Limb (tissue), 2 donors: ENCODE results near the gene XKR3.
"Not testable (repeated sequence)": the region's sequence is repeated elsewhere in the genome, so short reads cannot be mapped to it uniquely, and the experiment has no call there.

Experiments
- DNase-seq, 2 donors: peaks; one replicate each; pipeline ENCODE4 v3.0.0-alpha.2; 2016; ENCODE audit errors: extremely low spot score in 2 of 2

XKR3 gene

GRCh38 chr22:16806401-16806800 lies 18.8 kb downstream of the XKR3 start:
- no peak for DNase-seq

- DNase-seq: no peak
Observed at GRCh38 chr22:16804882-16805281, 20.3 kb downstream of the XKR3 start.

- DNase-seq: no peak
Observed at GRCh38 chr22:16803255-16803917, 21.8 kb downstream of the XKR3 start.

- no peak for DNase-seq
Observed at GRCh38 chr22:16801571-16801970, 23.6 kb downstream of the XKR3 start.

- no peak for DNase-seq
Observed at GRCh38 chr22:16801088-16801487, 24.1 kb downstream of the XKR3 start.

GRCh38 chr22:16800358-16800757 lies 24.9 kb downstream of the XKR3 start:
- no peak for DNase-seq

- not testable (repeated sequence) for DNase-seq
Observed at GRCh38 chr22:16795504-16795903, 29.7 kb downstream of the XKR3 start.

GRCh38 chr22:16793831-16794230 lies 31.4 kb downstream of the XKR3 start:
- no peak for DNase-seq

GRCh38 chr22:16789860-16790493 lies 35.2 kb downstream of the XKR3 start:
- DNase-seq: no peak

- DNase-seq: no peak
Observed at GRCh38 chr22:16783930-16784354, 41.3 kb downstream of the XKR3 start.

GRCh38 chr22:16783453-16783852 lies 41.8 kb downstream of the XKR3 start:
- no peak for DNase-seq

- no peak for DNase-seq
Observed at GRCh38 chr22:16781764-16782329, 43.4 kb downstream of the XKR3 start.

GRCh38 chr22:16781074-16781763 lies 44.0 kb downstream of the XKR3 start:
- no peak for DNase-seq

- no peak for DNase-seq
Observed at GRCh38 chr22:16777284-16777924, 47.8 kb downstream of the XKR3 start.

GRCh38 chr22:16776080-16776479 lies 49.1 kb downstream of the XKR3 start:
- DNase-seq: no peak

GRCh38 chr22:16774911-16775500 lies 50.2 kb downstream of the XKR3 start:
- DNase-seq: no peak

- DNase-seq: not testable (repeated sequence)
Observed at GRCh38 chr22:16771569-16771968, 53.6 kb downstream of the XKR3 start.

- not testable (repeated sequence) for DNase-seq
Observed at GRCh38 chr22:16767927-16768326, 57.3 kb downstream of the XKR3 start.

GRCh38 chr22:16762224-16762623 lies 63.0 kb downstream of the XKR3 start:
- DNase-seq: not testable (repeated sequence)

- not testable (repeated sequence) for DNase-seq
Observed at GRCh38 chr22:16760416-16760815, 64.8 kb downstream of the XKR3 start.

- DNase-seq: not testable (repeated sequence)
Observed at GRCh38 chr22:16749282-16749681, 75.9 kb downstream of the XKR3 start.
